AG09309 (cell line): Measurements from ENCODE around the gene ZEB2.

Experiments used
- DNase-seq: peaks from one replicate; pipeline ENCODE4 v3.0.0-alpha.2; 2010; ENCODE audit warnings: low read depth
- H3K4me3 ChIP-seq: 2 replicates; pipeline ENCODE4 v1.5.1; 2011; ENCODE audit warnings: mild to moderate bottlenecking, low read depth, low read length, moderate library complexity; ENCODE audit not compliant: control insufficient read depth
- TF ChIP-seq, protein P1 (sequence below): IDR thresholded peaks from 2 replicates; pipeline ENCODE4 v1.5.1; 2011; ENCODE audit warnings: mild to moderate bottlenecking, low read depth, low read length, inconsistent platforms; ENCODE audit not compliant: insufficient read depth, control insufficient read depth; ENCODE audit errors: missing control alignments

ZEB2 gene

DNA sequence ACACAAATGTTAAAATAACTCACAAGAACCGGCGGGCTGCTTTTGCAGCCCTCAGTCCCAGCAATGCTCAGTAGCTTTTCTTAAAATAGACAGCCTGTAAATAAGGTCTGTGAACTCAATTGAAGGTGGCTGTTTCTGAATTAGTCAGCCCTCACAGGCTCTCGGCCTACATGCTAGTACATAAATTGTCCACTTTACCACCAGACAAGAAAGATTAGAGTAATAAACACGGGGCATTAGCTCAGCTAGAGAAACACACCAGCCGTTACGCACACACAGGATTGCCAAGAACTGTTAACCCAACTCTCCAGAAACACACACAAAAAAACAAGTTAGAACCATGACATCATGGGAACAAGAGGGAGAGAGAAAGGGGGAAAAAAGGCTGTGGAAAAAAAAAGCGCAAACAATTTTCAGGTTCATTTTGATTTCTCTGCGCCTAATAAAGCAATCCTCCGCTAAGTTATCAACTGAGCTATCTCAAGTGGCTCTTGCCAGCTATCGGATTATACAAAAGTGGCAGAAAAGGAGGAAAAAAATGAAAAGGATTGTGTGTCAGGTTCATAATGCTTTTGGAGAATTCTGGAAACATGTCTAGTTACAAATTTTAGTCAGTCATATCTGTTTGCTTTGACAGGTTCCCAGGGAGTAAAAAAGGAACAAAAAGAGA lies 89.1 kb downstream of the ZEB2 start:
- H3K4me3 ChIP-seq: no peak overlapping the region
- TF ChIP-seq, protein P1, sequence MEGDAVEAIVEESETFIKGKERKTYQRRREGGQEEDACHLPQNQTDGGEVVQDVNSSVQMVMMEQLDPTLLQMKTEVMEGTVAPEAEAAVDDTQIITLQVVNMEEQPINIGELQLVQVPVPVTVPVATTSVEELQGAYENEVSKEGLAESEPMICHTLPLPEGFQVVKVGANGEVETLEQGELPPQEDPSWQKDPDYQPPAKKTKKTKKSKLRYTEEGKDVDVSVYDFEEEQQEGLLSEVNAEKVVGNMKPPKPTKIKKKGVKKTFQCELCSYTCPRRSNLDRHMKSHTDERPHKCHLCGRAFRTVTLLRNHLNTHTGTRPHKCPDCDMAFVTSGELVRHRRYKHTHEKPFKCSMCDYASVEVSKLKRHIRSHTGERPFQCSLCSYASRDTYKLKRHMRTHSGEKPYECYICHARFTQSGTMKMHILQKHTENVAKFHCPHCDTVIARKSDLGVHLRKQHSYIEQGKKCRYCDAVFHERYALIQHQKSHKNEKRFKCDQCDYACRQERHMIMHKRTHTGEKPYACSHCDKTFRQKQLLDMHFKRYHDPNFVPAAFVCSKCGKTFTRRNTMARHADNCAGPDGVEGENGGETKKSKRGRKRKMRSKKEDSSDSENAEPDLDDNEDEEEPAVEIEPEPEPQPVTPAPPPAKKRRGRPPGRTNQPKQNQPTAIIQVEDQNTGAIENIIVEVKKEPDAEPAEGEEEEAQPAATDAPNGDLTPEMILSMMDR: no peak
- no peak for DNase-seq

DNA sequence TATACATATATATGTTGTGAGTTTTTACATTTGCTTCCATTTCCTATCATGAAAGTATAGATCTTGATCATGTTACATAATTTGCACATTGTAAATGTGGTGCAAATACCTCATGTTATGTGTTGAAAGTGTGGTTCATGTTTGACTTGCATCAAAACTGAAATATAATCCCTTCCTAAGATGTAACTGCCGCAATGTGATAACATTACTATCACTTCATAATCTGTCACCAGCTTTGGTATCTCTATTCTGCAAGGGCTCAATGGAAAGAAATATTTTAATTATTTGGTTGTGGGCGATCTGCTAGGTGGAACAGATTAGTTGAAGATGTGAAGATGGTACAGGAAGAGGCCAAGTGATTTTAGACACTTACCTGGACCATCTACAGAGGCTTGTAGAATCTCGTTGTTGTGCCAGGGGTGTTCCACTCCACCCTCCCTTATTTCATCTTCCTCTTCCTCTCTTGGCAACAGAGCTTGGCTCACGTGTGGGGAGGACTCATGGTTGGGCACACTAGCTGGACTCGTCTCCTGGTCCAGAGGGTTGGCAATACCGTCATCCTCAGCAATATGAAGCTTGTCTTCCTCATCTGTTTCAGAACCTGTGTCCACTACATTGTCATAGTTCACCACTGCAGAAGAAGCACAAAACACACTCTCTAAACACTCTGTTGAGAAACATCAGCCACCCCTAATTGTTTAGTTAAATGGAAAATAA lies 90.4 kb downstream of the ZEB2 start:
- H3K4me3 ChIP-seq: no peak overlapping the region
- DNase-seq: no peak
- TF ChIP-seq, protein P1: no peak

DNA sequence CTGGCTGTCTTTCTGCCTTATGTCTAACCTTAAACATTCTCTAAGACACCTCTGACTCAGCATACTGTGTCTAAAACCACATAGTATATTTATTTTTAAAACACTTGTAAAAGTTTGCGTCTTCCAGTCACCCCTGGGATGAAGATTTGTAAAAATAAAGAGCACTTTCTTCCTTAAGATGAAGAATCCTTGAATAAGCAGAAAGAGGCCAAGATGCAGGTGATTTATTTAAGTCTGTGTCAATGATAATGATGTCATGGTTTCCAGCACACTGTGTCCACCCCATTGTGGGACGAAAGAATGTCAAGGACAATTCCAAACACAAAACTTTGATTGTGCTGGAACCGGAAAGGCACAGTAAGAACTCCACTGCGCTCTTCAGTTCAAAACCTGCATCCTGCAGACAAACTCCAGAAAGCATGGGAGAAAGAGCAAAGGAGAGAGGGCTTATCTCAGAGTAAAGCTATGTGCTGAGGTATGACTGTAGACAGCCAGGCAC lies 92.9 kb downstream of the ZEB2 start:
- no peak overlapping the region for H3K4me3 ChIP-seq
- DNase-seq: peak; percentile 17
- TF ChIP-seq, protein P1: no peak

DNA sequence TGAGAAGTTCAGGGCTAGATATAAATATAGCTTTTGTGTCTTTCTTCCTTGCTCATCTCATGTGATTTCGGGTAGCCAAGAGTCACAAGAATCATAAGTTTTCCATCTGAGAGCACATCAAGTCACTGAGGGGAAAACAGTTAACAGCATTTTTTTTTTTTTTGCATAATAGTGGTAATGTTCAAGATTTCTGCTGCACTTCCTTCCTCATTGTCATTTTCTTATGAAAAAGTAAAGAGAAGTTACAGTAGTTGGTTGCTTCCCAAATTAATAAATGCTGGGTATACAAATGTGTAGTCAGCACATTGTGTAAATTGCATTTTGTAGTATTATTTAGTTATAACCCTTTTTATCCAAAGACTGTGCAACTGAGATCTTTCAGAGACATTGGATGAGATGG lies 93.6 kb downstream of the ZEB2 start:
- DNase-seq: no peak
- TF ChIP-seq, protein P1: no peak
- no peak overlapping the region for H3K4me3 ChIP-seq

DNA sequence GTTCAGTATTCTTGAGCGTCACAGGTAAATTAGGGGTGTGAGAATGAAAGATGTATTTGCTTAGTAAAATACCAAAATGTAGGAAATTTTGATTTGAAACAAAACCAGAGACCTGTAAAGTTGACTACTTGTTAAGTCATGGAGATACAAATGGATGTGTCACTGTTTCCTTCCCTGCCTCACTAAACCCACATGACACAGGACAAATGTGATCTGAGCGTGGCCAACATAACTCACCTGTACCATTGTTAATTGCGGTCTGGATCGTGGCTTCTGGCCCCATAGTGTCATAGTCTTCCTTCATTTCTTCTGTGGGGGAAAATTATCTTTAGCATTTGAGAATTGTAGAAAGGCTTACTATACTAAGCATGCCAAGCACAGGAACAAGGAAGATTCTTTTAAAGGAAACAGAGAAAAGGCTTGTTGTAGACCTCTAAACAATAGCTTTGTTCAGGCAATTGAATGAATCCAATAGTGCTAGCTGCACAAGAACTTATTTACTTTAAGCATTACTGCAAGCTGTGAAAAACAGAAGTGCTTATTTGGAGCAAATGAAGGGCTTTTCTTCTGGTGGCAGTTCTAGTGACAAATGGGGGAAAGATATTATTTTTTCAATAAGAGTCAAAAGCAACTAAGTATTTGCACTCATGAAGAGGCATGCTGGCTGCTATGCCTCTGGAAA lies 95.2 kb downstream of the ZEB2 start:
- TF ChIP-seq, protein P1: no peak
- H3K4me3 ChIP-seq: no peak overlapping the region
- DNase-seq: no peak

DNA sequence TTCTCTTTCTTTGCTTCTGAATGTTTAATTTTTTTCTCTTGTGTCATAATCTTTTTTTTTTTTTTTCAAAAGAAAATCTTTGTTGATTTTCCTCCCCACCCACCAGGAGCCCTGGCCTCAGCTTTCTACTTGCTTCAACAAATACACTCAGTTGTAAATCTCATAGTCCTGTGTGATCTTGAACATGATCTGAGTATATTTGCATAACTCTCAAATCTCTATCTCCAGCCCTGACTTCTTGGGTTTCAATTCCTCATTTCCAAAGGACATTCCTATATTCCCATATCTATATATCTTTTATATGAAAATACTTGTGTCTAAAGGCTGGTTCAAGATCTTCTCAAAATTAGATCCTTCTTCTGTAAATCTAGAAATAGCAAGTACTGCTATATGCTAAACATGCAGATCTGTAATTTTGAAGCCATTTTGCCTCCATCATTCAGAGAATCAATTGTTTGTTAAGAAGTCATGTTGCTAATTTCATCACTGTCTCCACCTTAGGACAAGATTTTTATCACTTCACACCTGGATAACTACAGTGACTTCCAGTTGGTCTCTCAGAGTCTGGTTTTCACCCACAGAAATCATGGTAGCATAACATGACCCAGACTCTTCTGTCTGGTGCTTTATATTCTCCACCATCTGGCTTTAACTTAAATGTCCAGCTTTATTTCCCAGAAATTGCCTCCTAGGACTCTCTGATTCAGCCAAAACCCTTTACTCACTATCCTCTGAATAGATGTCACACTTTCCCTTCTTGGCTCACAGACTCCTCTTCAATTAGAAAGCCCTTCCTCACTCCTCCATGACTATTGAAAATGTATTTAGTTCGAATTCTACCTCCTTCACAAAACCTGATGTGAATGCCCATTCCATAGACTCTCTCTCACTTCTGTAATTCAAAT lies 98.1 kb downstream of the ZEB2 start:
- H3K4me3 ChIP-seq: no peak overlapping the region
- DNase-seq: no peak
- TF ChIP-seq, protein P1: no peak
